HepG2 (cell line): ENCODE results near the gene TGM3. TPM values are rescaled to one million over a fixed set of nuclear protein-coding genes. Genes with fewer than 3 reads are reported as not detected.
"Not testable (repeated sequence)": the region's sequence is repeated elsewhere in the genome, so short reads cannot be mapped to it uniquely, and the experiment has no call there.

Source experiments
- ARNT2 ChIP-seq: sonication (generic); formaldehyde crosslinking; IDR thresholded peaks from 2 replicates; pipeline ENCODE4 v1.8.0; 2022; ENCODE audit warnings: mild to moderate bottlenecking, low read depth, missing genetic modification reagents, moderate library complexity
- ATF4 ChIP-seq, 2 experiments: fragments of 450-650 bp in 1 of 2; sonication (generic) in 1 of 2; formaldehyde crosslinking; IDR thresholded peaks; 2 replicates each; pipeline versions ENCODE4 v1.5.0 to v1.8.0; 2020 to 2022; ENCODE audit warnings: mild to moderate bottlenecking in 1 of 2, missing genetic modification reagents in 1 of 2
- BCL3 ChIP-seq: sonication (generic); formaldehyde crosslinking; IDR thresholded peaks from 2 replicates; pipeline ENCODE4 v1.5.1; 2020; ENCODE audit warnings: mild to moderate bottlenecking, missing genetic modification reagents, moderate library complexity
- BORCS8-MEF2B ChIP-seq: sonication (generic); formaldehyde crosslinking; IDR thresholded peaks from 2 replicates; pipeline ENCODE4 v1.8.0; 2022; ENCODE audit warnings: mild to moderate bottlenecking, missing genetic modification reagents
- CBX2 ChIP-seq, 2 experiments: fragments of 200-600 bp in 1 of 2; sonication (generic); formaldehyde crosslinking in 1 of 2; IDR thresholded peaks; 2 replicates each; pipeline versions ENCODE4 v1.7.0 to v1.8.1; 2018 to 2022; ENCODE audit warnings: low read depth in 2 of 2, low read length in 1 of 2, mild to moderate bottlenecking in 1 of 2, missing genetic modification reagents in 1 of 2
- CCDC6 ChIP-seq: sonication (generic); formaldehyde crosslinking; IDR thresholded peaks from 2 replicates; pipeline ENCODE4 v1.8.1; 2022; ENCODE audit warnings: mild to moderate bottlenecking, missing genetic modification reagents, moderate library complexity
- FOXC1 ChIP-seq: sonication (generic); formaldehyde crosslinking; IDR thresholded peaks from 2 replicates; pipeline ENCODE4 v1.8.0; 2022; ENCODE audit warnings: mild to moderate bottlenecking, missing genetic modification reagents, borderline replicate concordance
- GABPA ChIP-seq, 2 experiments: IDR thresholded peaks; 2 replicates each; pipeline ENCODE4 v1.6.1; 2011 to 2016; ENCODE audit warnings: low read depth in 2 of 2, low read length in 1 of 2, missing biosample characterization in 1 of 2, missing genetic modification characterization in 1 of 2
- RFXAP ChIP-seq: sonication (generic); formaldehyde crosslinking; IDR thresholded peaks from 2 replicates; pipeline ENCODE4 v1.4.0; 2020; ENCODE audit warnings: missing genetic modification reagents, borderline replicate concordance
- ZFX ChIP-seq: sonication (generic); formaldehyde crosslinking; IDR thresholded peaks from 2 replicates; pipeline ENCODE4 v1.4.0; 2020; ENCODE audit warnings: mild to moderate bottlenecking, low read depth, missing genetic modification reagents, moderate library complexity
- ZNF121 ChIP-seq: sonication (generic); formaldehyde crosslinking; IDR thresholded peaks from 2 replicates; pipeline ENCODE4 v1.5.0; 2020; ENCODE audit warnings: mild to moderate bottlenecking, missing genetic modification reagents
- ZNF232 ChIP-seq: sonication (generic); formaldehyde crosslinking; IDR thresholded peaks from 2 replicates; pipeline ENCODE4 v1.4.0; 2020; ENCODE audit warnings: missing genetic modification reagents, borderline replicate concordance
- ZNF331 ChIP-seq: sonication (generic); formaldehyde crosslinking; IDR thresholded peaks from 2 replicates; pipeline ENCODE4 v1.4.0; 2020; ENCODE audit warnings: missing genetic modification reagents
- ZNF574 ChIP-seq: sonication (generic); formaldehyde crosslinking; IDR thresholded peaks from 2 replicates; pipeline ENCODE4 v1.4.0; 2020; ENCODE audit warnings: missing genetic modification reagents
- ZNF776 ChIP-seq: sonication (generic); formaldehyde crosslinking; IDR thresholded peaks from 2 replicates; pipeline ENCODE4 v1.4.0; 2020; ENCODE audit warnings: mild to moderate bottlenecking, missing genetic modification reagents
- ZNF883 ChIP-seq: sonication (generic); formaldehyde crosslinking; IDR thresholded peaks from 2 replicates; pipeline ENCODE4 v1.5.1; 2020; ENCODE audit warnings: mild to moderate bottlenecking, missing genetic modification reagents; ENCODE audit errors: not compliant biosample characterization
- ZZZ3 ChIP-seq: sonication (generic); formaldehyde crosslinking; IDR thresholded peaks from 2 replicates; pipeline ENCODE4 v1.4.0; 2020; ENCODE audit warnings: missing genetic modification reagents, mild to moderate bottlenecking, borderline replicate concordance
- polyA plus RNA-seq, 8 experiments: library from polyadenylated mRNA; depleted of rRNA in 3 of 8; stranded (reverse) in 7 of 8; unstranded in 1 of 8; fragments of >200 nt; fragmentation: Illumina TruSeq in 4 of 8; extraction: Trizol in 4 of 8; gene quantifications; 2 replicates each; pipeline versions ENCODE4 v1.2.1 to v1.2.3, GENCODE V29; 2011 to 2016; ENCODE audit warnings: low read depth in 4 of 8, missing spikeins in 1 of 8, mixed read lengths in 1 of 8; ENCODE audit not compliant: insufficient read depth in 1 of 8
- total RNA-seq, 5 experiments: library from RNA; depleted of rRNA; stranded (reverse); fragments of >200 nt; fragmentation: Illumina TruSeq; extraction: Trizol; gene quantifications; 2 replicates each; pipeline ENCODE4 v1.2.3, GENCODE V29; 2016; ENCODE audit warnings: low read depth in 1 of 5
- TF ChIP-seq, protein P1 (sequence below): IDR thresholded peaks from 2 replicates; pipeline ENCODE4 v1.6.1; 2018; ENCODE audit warnings: missing genetic modification reagents, mild to moderate bottlenecking, missing compliant biosample characterization
- TF ChIP-seq, protein P2 (sequence below): sonication (generic); formaldehyde crosslinking; IDR thresholded peaks from 2 replicates; pipeline ENCODE4 v1.4.0; 2020; ENCODE audit warnings: missing genetic modification reagents

TGM3 gene
- total and polyA plus RNA-seq, 2 of the 13 experiments (the other 11 are each of a cell fraction or from before 2014, with no cell fraction given), result not detected

DNA sequence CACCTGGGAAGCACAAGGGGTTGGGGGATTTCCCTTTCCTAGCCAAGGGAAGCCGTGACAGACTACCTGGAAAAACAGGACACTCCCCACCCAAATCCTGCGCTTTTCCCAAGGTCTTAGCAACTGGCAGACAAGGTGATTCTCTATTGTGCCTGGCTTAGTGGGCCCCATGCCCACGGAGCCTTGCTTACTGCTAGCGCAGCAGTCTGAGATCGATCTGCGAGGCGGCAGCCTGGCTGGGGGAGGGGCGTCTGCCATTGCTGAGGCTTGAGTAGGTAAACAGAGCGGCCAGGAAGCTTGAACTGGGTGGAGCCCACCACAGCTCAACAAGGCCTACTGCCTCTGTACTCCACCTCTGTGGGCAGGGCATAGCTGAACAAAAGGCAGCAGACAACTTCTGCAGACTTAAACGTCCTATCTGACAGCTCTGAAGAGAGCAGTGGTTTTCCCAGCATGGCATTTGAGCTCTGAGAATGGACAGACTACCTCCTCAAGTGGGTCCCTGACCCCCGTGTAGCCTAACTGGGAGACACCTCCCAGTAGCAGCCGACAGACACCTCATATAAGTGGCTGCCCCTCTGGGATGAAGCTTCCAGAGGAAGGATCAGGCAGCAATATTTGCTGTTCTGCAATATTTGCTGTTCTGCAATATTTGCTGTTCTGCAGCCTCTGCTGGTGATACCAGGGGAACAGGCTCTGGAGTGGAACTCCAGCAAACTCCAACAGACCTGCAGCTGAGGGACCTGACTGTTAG is 31.0 kb upstream of the TGM3 start (continued):
- TF ChIP-seq CBX2, GABPA (IDR thresholded peaks at IDR 0.05; ENCODE audit: low read depth, low read length): not testable (repeated sequence)
- TF ChIP-seq CBX2 (CRISPR knock-in tag; IDR thresholded peaks at IDR 0.05; ENCODE audit: low read depth) (peak; percentile 95; the same call in 1 of the 2 replicates), CCDC6 (CRISPR knock-in tag) (peak; percentile 58; the same call in 1 of the 2 replicates), ZNF883 (CRISPR knock-in tag) (peak; percentile 90), BORCS8-MEF2B (CRISPR knock-in tag) (peak; percentile 54; the same call in 1 of the 2 replicates), ZNF121 (CRISPR knock-in tag) (0 out of 2 replicates have a peak, but pooled peaks have one; percentile 38), ZNF232 (peak; percentile 66; the same call in 1 of the 2 replicates), ZNF331 (CRISPR knock-in tag) (peak; percentile 78), ZZZ3 (CRISPR knock-in tag) (0 out of 2 replicates have a peak, but pooled peaks have one; percentile 81), GABPA (CRISPR knock-in tag; IDR thresholded peaks at IDR 0.05; ENCODE audit: low read depth) (peak; percentile 36; the same call in 1 of the 2 replicates), BCL3 (CRISPR knock-in tag) (peak; percentile 93; the same call in 1 of the 2 replicates), ARNT2 (CRISPR knock-in tag) (peak; percentile 84), FOXC1 (CRISPR knock-in tag) (peak; percentile 34), ZFX (peak; percentile 86), ZNF776 (CRISPR knock-in tag) (peak; percentile 88), ZNF574 (CRISPR knock-in tag) (peak; percentile 82), ATF4 (CRISPR knock-in tag; IDR thresholded peaks at IDR 0.05) (peak in 1 of 2 experiments; percentile 84; a peak in 2 of 4 replicates), RFXAP (CRISPR knock-in tag) (peak; percentile 91)
- TF ChIP-seq, protein P1, sequence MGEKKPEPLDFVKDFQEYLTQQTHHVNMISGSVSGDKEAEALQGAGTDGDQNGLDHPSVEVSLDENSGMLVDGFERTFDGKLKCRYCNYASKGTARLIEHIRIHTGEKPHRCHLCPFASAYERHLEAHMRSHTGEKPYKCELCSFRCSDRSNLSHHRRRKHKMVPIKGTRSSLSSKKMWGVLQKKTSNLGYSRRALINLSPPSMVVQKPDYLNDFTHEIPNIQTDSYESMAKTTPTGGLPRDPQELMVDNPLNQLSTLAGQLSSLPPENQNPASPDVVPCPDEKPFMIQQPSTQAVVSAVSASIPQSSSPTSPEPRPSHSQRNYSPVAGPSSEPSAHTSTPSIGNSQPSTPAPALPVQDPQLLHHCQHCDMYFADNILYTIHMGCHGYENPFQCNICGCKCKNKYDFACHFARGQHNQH (CRISPR knock-in tag), result peak; percentile 52; the same call in 1 of the 2 replicates
- TF ChIP-seq, protein P2, sequence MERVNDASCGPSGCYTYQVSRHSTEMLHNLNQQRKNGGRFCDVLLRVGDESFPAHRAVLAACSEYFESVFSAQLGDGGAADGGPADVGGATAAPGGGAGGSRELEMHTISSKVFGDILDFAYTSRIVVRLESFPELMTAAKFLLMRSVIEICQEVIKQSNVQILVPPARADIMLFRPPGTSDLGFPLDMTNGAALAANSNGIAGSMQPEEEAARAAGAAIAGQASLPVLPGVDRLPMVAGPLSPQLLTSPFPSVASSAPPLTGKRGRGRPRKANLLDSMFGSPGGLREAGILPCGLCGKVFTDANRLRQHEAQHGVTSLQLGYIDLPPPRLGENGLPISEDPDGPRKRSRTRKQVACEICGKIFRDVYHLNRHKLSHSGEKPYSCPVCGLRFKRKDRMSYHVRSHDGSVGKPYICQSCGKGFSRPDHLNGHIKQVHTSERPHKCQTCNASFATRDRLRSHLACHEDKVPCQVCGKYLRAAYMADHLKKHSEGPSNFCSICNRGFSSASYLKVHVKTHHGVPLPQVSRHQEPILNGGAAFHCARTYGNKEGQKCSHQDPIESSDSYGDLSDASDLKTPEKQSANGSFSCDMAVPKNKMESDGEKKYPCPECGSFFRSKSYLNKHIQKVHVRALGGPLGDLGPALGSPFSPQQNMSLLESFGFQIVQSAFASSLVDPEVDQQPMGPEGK, result peak; percentile 79
